Stimulated activated CD8-positive, alpha-beta memory T cell treated with anti-CD3 and anti-CD28 coated beads, Interleukin-12 subunit alpha, Interleukin-12 subunit beta, amount 100 ng/mL, for 4 hours (primary cell): ENCODE results near the gene CDR2L.
"Not testable (repeated sequence)": the region's sequence is repeated elsewhere in the genome, so short reads cannot be mapped to it uniquely, and the experiment has no call there.

Experiments
- DNase-seq: peaks from one replicate; pipeline ENCODE4 v3.0.0-alpha.2; 2020; ENCODE audit warnings: low read depth

Gene CDR2L

GRCh38 chr17:75011401-75012095 lies 24.1 kb downstream of the CDR2L start:
- no peak for DNase-seq

GRCh38 chr17:75012096-75012345 lies 24.6 kb downstream of the CDR2L start:
- DNase-seq, result no peak

- DNase-seq, result peak; percentile 76
These were observed 25.1 kb downstream of the CDR2L start, which contains the start of gene MRPL58 for GRCh38 chr17:75012346-75013091. Gene MRPL58 (plus strand): TSS chr17:75012670. CDS start chr17:75012687, 17 bp downstream.

DNA sequence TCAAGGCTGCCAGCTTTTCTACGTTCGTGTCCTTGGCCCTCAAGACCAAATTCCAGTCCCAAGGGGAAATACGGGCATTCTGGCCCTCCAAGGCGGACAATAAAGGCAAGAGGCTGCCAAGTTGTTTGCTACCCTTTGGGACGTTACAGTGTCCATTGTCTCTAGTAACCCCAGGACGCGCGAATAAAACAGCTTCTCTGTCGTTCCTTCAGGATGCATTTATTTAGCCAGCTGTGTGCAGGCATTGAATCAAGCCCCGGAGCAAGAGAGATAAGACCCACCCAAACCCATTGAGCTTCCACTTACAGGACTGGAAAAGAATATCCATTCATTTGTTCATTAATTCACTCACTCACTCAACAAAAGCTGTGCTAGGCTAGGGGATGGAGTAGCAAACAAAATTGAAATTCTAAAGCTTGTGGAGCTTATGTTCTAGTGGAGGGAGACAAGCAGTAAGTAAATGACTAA lies 25.7 kb downstream of the CDR2L start:
- no peak for DNase-seq

DNA sequence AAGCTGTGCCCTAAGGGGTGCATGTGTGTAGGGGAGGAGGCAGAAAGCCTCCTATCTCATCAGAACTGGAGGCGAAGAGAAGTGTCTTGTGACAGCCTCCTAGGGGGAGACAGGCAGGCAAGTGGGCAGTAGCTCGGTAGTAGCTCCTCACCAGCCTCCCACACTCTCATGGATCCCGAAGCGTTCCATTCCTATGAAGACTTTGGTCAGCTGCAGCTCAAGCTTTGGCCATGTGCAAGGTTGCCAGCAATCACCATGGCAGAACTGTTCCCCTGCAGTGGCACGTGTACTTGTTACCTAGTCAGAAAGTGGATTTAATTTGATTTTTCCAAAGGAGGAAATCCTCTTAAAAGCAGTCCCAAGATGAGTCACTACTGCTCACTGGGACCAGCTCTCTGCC lies 31.7 kb downstream of the CDR2L start:
- DNase-seq, result no peak

DNA sequence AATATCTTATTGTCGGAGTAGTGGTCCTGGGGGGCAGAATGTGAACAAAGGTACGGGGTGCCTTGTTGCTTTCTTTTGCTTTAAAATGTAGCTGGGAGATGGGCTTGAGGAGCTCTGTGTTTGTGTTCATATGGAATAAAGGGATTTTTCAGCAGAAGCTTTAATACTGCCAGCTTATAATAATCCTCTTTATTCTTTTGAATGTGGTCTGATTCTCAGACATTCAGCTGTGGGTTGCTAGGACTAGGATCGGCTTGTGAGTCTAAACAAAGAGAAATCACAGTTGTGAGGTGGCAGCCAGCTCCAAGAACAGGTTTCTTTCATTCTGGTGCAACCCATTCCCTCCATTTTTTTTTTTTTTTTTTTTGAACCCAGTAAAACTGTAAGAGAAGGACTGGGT lies 32.3 kb downstream of the CDR2L start:
- DNase-seq, result no peak

GRCh38 chr17:75020331-75021110 lies 33.1 kb downstream of the CDR2L start:
- DNase-seq, result no peak

DNA sequence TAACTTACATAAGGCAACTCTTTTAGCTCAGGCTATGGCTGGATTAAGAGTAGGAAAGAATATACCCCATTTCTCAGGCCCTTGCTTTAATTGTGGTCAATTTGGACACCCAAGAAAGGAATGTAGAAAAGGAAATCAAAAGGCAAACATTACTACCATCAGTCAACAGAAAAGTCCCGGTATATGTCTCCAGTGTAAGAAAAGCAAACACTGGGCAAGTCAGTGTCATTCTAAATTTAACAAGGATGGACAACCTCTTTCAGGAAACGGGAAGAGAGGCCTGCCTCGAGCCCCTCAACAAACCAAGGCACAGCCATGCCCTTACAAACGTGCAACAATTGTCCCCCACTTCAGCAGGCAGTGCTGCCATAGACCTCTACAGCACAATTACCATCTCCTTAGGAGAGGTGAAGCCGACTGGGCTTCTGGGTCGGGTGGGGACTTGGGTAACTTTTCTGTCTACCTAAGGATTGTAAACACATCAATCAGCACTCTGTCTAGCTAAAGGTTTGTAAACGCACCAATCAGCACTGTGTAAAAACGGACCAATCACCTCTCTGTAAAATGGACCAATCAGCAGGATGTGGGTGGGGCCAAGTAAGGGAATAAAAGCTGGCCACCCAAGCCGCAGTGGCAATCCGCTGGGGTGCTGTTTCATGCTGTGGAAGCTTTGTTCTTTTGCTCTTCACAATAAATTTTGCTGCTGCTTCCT lies 37.4 kb downstream of the CDR2L start:
- DNase-seq, result no peak

- DNase-seq, result not testable (repeated sequence)
These were observed 37.9 kb downstream of the CDR2L start for GRCh38 chr17:75025398-75025734.

DNA sequence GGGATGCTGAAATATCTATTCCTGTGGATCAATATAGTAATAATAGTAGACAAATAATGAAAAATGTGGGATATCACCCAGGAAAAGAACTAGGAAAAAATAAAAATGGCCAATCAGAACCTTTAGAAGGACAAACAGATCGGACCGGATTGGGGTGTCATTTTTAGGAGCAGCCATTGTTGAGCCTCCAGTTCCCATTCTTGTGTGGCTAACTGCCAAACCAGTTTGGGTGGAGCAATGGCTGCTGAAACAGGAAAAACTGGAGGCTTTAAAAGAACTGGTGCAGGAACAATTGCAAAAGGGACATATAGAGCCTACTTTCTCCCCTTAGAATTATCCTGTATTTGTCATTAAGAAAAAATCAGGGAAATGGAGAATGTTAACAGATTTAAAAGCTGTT lies 39.2 kb downstream of the CDR2L start:
- not testable (repeated sequence) for DNase-seq

DNA sequence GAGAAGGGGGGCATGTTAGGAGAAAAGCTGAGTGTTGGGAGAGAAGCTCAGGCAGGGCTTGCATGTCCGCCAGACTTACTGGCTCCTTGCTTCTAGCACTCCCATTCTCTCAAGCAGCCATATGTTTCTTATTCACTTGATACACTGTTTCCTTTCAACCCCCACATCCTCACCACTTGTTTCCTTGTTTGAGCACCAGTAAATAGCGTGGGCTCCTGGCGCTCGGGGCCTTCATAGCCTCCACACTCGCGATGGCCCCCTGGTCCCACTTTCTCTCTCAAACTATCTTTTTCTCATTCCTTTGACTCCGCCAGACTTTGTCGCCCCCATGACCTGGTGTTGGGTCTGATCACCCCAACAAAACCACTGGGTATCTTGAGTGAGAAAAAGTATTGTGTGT lies 42.7 kb downstream of the CDR2L start:
- no peak for DNase-seq

GRCh38 chr17:75031972-75032719 lies 44.7 kb downstream of the CDR2L start:
- peak; percentile 34 for DNase-seq

GRCh38 chr17:75032720-75033280 lies 45.4 kb downstream of the CDR2L start:
- no peak for DNase-seq

DNA sequence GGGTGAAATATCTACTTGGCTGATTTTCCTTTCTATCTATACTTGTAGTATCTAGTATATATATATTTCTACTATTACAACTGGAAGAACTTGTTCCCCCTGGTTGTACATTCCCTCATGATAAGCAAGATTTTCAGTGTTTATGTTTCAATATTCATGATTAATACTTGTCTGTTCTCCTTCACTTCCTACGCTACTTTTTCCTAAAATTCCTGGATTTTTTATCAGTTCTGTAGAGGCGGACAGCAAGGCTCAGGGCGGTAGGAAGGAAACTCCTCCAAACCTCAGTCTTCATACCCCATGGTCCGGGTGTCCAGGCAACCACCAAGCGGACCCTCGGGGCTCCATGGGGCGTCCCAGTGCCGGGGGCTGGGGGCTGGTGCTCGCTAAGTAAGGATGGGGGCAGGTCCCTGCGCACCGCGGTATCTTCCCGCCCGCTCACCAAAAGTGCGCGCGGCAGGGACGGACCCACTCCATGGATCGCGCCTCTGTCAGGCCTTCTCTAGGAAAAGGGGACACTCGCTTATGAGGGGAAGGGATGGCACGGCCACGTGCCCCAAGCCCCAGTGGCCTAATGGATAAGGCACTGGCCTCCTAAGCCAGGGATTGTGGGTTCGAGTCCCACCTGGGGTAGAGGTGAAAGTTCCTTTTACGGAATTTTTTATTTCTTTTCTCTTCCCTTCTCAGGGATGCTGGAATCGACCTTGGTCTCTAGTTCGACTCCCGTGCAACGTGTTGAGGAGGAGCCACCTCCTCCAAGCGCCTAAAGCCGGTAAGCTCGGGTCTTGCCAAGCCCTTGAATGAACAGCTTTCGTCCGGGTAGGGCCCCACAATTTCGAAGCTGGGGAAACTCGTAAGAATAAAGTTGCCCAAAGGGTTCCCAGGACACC lies 46.2 kb downstream of the CDR2L start:
- peak; percentile 65 for DNase-seq

GRCh38 chr17:75034236-75034908 lies 46.9 kb downstream of the CDR2L start:
- DNase-seq, result peak; percentile 64

GRCh38 chr17:75036643-75037268 lies 49.3 kb downstream of the CDR2L start:
- peak; percentile 56 for DNase-seq

GRCh38 chr17:75039238-75039637 lies 51.8 kb downstream of the CDR2L start:
- DNase-seq, result no peak

DNA sequence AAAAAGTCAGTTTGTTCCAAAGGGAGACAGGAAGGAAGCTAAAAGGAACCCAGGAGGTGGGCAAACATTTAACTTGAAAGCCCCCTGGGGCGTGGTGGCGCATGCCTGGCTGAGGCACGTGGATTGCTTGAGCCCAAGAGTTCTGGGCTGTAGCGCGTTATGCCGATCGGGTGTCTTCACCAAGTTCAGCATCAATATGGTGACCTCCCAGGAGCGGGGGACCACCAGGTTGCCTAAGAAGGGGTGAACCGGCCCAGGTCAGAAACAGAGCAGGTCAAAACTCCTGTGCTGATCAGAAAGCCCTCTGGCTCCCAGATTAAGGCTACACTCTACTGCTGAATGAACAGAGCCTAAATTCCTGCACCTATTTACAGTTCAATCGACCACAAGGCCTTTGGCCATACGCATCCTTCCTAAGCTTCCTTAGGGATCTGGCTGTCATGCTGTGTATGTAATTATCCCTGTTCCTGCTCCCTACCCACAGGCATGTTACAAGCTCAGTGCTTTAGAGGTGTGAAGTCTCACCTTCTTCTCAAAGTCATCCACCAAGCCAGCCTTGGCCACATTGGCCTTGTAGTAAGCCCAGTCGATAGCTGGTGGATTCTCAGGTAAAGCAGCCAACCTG lies 54.3 kb downstream of the CDR2L start:
- DNase-seq, result no peak

GRCh38 chr17:75043789-75044188 lies 56.4 kb downstream of the CDR2L start:
- DNase-seq, result not testable (repeated sequence)
